Measurements from ENCODE around the gene UPF2.

DNA sequence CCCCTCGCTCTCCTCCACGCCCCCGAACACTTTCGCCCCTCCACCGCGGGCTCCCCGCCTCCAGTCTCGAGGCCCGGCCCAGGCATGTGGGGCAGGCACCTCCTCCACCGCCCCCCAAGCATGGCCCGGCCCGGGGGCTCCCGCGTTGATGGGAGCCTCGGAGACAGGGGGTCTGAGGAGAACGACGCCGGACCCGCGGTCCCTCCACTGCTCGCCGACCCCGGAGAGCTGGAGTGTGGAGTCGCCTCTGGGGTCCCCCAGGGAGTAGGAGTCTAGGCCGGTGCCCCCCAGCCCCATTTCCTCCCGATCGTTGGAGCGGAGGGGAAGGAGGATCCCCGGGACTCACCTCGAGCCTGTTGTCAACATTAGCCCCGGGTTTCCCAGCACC is 206 bp downstream of the UPF2 start:
- TF ChIP-seq, protein P1, sequence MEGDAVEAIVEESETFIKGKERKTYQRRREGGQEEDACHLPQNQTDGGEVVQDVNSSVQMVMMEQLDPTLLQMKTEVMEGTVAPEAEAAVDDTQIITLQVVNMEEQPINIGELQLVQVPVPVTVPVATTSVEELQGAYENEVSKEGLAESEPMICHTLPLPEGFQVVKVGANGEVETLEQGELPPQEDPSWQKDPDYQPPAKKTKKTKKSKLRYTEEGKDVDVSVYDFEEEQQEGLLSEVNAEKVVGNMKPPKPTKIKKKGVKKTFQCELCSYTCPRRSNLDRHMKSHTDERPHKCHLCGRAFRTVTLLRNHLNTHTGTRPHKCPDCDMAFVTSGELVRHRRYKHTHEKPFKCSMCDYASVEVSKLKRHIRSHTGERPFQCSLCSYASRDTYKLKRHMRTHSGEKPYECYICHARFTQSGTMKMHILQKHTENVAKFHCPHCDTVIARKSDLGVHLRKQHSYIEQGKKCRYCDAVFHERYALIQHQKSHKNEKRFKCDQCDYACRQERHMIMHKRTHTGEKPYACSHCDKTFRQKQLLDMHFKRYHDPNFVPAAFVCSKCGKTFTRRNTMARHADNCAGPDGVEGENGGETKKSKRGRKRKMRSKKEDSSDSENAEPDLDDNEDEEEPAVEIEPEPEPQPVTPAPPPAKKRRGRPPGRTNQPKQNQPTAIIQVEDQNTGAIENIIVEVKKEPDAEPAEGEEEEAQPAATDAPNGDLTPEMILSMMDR (conservative IDR thresholded peaks at IDR 0.05; ENCODE audit: low read depth, low read length): no peak
- no peak for TF ChIP-seq EZH2 (IDR thresholded peaks at IDR 0.05; ENCODE audit: borderline replicate concordance, low read depth, low read length, poor library complexity, severe bottlenecking)

Measured in A673 (cell line).